Tibial nerve (tissue), 3 donors: ENCODE data around the gene BMPR1B.

Source experiments
- CTCF ChIP-seq, 5 experiments: fragments of 200-600 bp in 3 of 5; fragments of 450-650 bp in 2 of 5; sonication (generic) in 3 of 5; IDR thresholded peaks; one replicate each; pipeline ENCODE4 v1.5.1; 2016 to 2019; ENCODE audit warnings: antibody characterized with exemption in 5 of 5, mild to moderate bottlenecking in 3 of 5, moderate library complexity in 2 of 5
- POLR2A ChIP-seq, 2 donors: fragments of 450-650 bp; IDR thresholded peaks; one replicate each; pipeline ENCODE4 v1.6.1; 2017; ENCODE audit warnings: antibody characterized with exemption in 2 of 2, mild to moderate bottlenecking in 2 of 2, moderate library complexity in 2 of 2

- TF ChIP-seq CTCF (IDR thresholded peaks at IDR 0.05) (no peak), POLR2A (IDR thresholded peaks at IDR 0.05) (no peak)
Observed at GRCh38 chr4:95080969-95081368, 323.2 kb downstream of the BMPR1B start.
